SK-N-SH treated with all-trans-retinoic acid at 6 μM for 48 hours (cell line): ENCODE measurements around the gene PLEKHG4.

Experiments
- CSDC2 ChIP-seq: fragments of 250-450 bp; sonication (Bioruptor Pico); IDR thresholded peaks from 2 replicates; pipeline ENCODE4 v1.5.0; 2020; ENCODE audit warnings: mild to moderate bottlenecking, moderate library complexity
- CSRNP3 ChIP-seq: fragments of 250-450 bp; sonication (Bioruptor Pico); IDR thresholded peaks from 2 replicates; pipeline ENCODE4 v1.5.1; 2021; ENCODE audit warnings: mild to moderate bottlenecking, moderate library complexity
- GLIS3 ChIP-seq: fragments of 250-450 bp; sonication (Bioruptor Pico); IDR thresholded peaks from 2 replicates; pipeline ENCODE4 v1.5.0; 2020; ENCODE audit warnings: mild to moderate bottlenecking, moderate library complexity
- ISL1 ChIP-seq: fragments of 250-450 bp; sonication (Bioruptor Pico); IDR thresholded peaks from 2 replicates; pipeline ENCODE4 v2.1.2; 2022; ENCODE audit warnings: mild to moderate bottlenecking, moderate library complexity
- OSR1 ChIP-seq: fragments of 250-450 bp; sonication (Bioruptor Pico); IDR thresholded peaks from 2 replicates; pipeline ENCODE4 v1.8.0; 2022; ENCODE audit warnings: moderate library complexity, mild to moderate bottlenecking, inconsistent platforms
- PATZ1 ChIP-seq: fragments of 250-450 bp; sonication (Bioruptor Pico); IDR thresholded peaks from 2 replicates; pipeline ENCODE4 v1.8.0; 2020; ENCODE audit warnings: mild to moderate bottlenecking, moderate library complexity, borderline replicate concordance
- TCF4 ChIP-seq: fragments of 250-450 bp; sonication (Bioruptor Pico); IDR thresholded peaks from 2 replicates; pipeline ENCODE4 v1.8.0; 2021; ENCODE audit warnings: mild to moderate bottlenecking, moderate library complexity, borderline replicate concordance
- ZFP3 ChIP-seq: fragments of 250-450 bp; sonication (Bioruptor Pico); IDR thresholded peaks from 2 replicates; pipeline ENCODE4 v1.5.0; 2020; ENCODE audit warnings: mild to moderate bottlenecking, moderate library complexity

- TF ChIP-seq PATZ1 (CRISPR knock-in tag) = no peak
- no peak for TF ChIP-seq OSR1 (CRISPR knock-in tag)
- no peak for TF ChIP-seq TCF4 (CRISPR knock-in tag)
- TF ChIP-seq GLIS3 = no peak
- TF ChIP-seq ZFP3 (CRISPR knock-in tag) = 0 out of 2 replicates have a peak, but pooled peaks have one; percentile 32
- TF ChIP-seq CSRNP3 (CRISPR knock-in tag) = no peak
- no peak for TF ChIP-seq CSDC2 (CRISPR knock-in tag)
- no peak for TF ChIP-seq ISL1
Measured at GRCh38 chr16:67311607-67312488, 32.5 kb downstream of the PLEKHG4 start.
